ENCODE data around the gene ZBTB5. TPM values are rescaled to one million over a fixed set of nuclear protein-coding genes. Genes with fewer than 3 reads are reported as not detected.

Gene ZBTB5
- total RNA-seq, 1 experiment from 2014 or later = 16.7 TPM

GRCh38 chr9:37452611-37453010 is 12.6 kb downstream of the ZBTB5 start (continued):
- no peak for TF ChIP-seq FOXP4 (CRISPR knock-in tag; IDR thresholded peaks at IDR 0.05)
- TF ChIP-seq ZNF121 (CRISPR knock-in tag; IDR thresholded peaks at IDR 0.05) = no peak
- no peak for TF ChIP-seq GABPB1 (CRISPR knock-in tag; IDR thresholded peaks at IDR 0.05)
- no peak for TF ChIP-seq AFF4 (CRISPR knock-in tag; IDR thresholded peaks at IDR 0.05; ENCODE audit: borderline replicate concordance)
- no peak for TF ChIP-seq E2F4 (CRISPR knock-in tag; IDR thresholded peaks at IDR 0.05; ENCODE audit: borderline replicate concordance, low read depth)
- no peak for TF ChIP-seq ZSCAN18 (CRISPR knock-in tag; IDR thresholded peaks at IDR 0.05)
- no peak for TF ChIP-seq ZNF232 (CRISPR knock-in tag; IDR thresholded peaks at IDR 0.05)
- no peak for TF ChIP-seq ARID4B (CRISPR knock-in tag; IDR thresholded peaks at IDR 0.05; ENCODE audit: borderline replicate concordance)
- no peak for TF ChIP-seq CBFB (CRISPR knock-in tag; IDR thresholded peaks at IDR 0.05; ENCODE audit: low read depth)

GRCh38 chr9:37451628-37452027 is 13.6 kb downstream of the ZBTB5 start:
- POLR2A ChIA-PET = no interaction called here
- CTCF ChIA-PET = interaction anchor here (0.6 kb wide), 1 partner anchor 18 kb away, joined by 3 read pairs; no protein-coding TSS in a partner anchor
- peaks cover 17% of the 10 kb centered on the region for H3K36me3 Mint-ChIP-seq
- DNase-seq (ENCODE audit: low spot score) (no peak), ATAC-seq (no peak)
- no peak for TF ChIP-seq ELF4 (CRISPR knock-in tag; IDR thresholded peaks at IDR 0.05; ENCODE audit: low read depth)
- TF ChIP-seq ZNF512 (CRISPR knock-in tag; IDR thresholded peaks at IDR 0.05; ENCODE audit: borderline replicate concordance) = no peak
- TF ChIP-seq NFE2L1 (CRISPR knock-in tag; IDR thresholded peaks at IDR 0.05) = no peak
- TF ChIP-seq ZNF423 (CRISPR knock-in tag; IDR thresholded peaks at IDR 0.05) = no peak
- H3K4me1 Mint-ChIP-seq = peaks cover 37% of the 10 kb centered on the region
- no peaks in the 10 kb centered on the region; the same call in 1 of the 2 replicates for H3K9me3 Mint-ChIP-seq
- H3K27ac Mint-ChIP-seq = no peak overlapping the region
- H3K4me3 Mint-ChIP-seq = no peak overlapping the region
- H3K27me3 Mint-ChIP-seq (ENCODE audit: low read depth) = no peaks in the 10 kb centered on the region
